Chondrocyte (in vitro differentiated cells): Measurements from ENCODE around the gene SELE. TPM values are rescaled to one million over a fixed set of nuclear protein-coding genes. Genes with fewer than 3 reads are reported as not detected.

Experiments
- DNase-seq: peaks from one replicate; pipeline ENCODE4 v3.0.0; 2021; ENCODE audit warnings: mixed read lengths, low spot score
- H3K27ac Mint-ChIP-seq: one replicate; pipeline ENCODE4 v1.8.0; 2021; ENCODE audit warnings: mild to moderate bottlenecking, moderate library complexity, mixed read lengths; ENCODE audit not compliant: unreplicated experiment
- H3K27me3 Mint-ChIP-seq: 2 replicates; pipeline ENCODE4 v1.8.0; 2021; ENCODE audit warnings: low read depth, mixed read lengths
- H3K36me3 Mint-ChIP-seq: 2 replicates; pipeline ENCODE4 v1.8.0; 2021; ENCODE audit warnings: low read depth, mixed read lengths
- H3K4me1 Mint-ChIP-seq: 2 replicates; pipeline ENCODE4 v1.8.0; 2021; ENCODE audit warnings: low read depth, mild to moderate bottlenecking, mixed read lengths
- H3K4me3 Mint-ChIP-seq: one replicate; pipeline ENCODE4 v1.8.0; 2021; ENCODE audit warnings: mild to moderate bottlenecking, moderate library complexity, mixed read lengths; ENCODE audit not compliant: unreplicated experiment
- H3K9me3 Mint-ChIP-seq: 2 replicates; pipeline ENCODE4 v1.8.0; 2021; ENCODE audit warnings: low read depth, mixed read lengths
- CTCF ChIP-seq: fragments of 200-600 bp; sonication (generic); IDR thresholded peaks from 2 replicates; pipeline ENCODE4 v1.5.0; 2021; ENCODE audit warnings: antibody characterized with exemption, mild to moderate bottlenecking, moderate library complexity
- long read RNA-seq: library from polyadenylated mRNA; stranded (forward); transcript quantifications from one replicate; pipeline ENCODE4 v2.0.0, GENCODE V29; 2021
- total RNA-seq: library from RNA; stranded (reverse); gene quantifications from 3 replicates; pipeline ENCODE4 v1.2.1, GENCODE V29; 2021

The SELE gene
- not detected in 3 replicates for total RNA-seq
- long read RNA-seq = 0 reads

GRCh38 chr1:169733924-169734323 is at the start of gene SELE:
Gene SELE (minus strand): TSS chr1:169734079. CDS start chr1:169733612, 467 bp downstream.
- no peak for TF ChIP-seq CTCF
- Mint-ChIP-seq H3K9me3 (no peaks in the 10 kb centered on the region), H3K27me3 (peaks cover 46% of the 10 kb centered on the region), H3K4me3 (no peak within 1 kb of the TSS), H3K36me3 (no peaks in the 10 kb centered on the region), H3K27ac (no peak within 1 kb of the TSS), H3K4me1 (no peaks in the 10 kb centered on the region)
- DNase-seq = no peak

- Mint-ChIP-seq H3K9me3 (no peaks in the 10 kb centered on the region), H3K27ac (no peak overlapping the region), H3K4me1 (no peaks in the 10 kb centered on the region), H3K27me3 (peaks cover 17% of the 10 kb centered on the region), H3K36me3 (no peaks in the 10 kb centered on the region), H3K4me3 (no peak overlapping the region)
- no peak for TF ChIP-seq CTCF
- DNase-seq = no peak
Measured at GRCh38 chr1:169782596-169782995, 48.7 kb upstream of the SELE start.

GRCh38 chr1:169779970-169780369 is 46.1 kb upstream of the SELE start:
- TF ChIP-seq CTCF = no peak
- H3K27ac Mint-ChIP-seq = no peak overlapping the region
- H3K4me3 Mint-ChIP-seq = no peak overlapping the region
- DNase-seq = no peak
- peaks cover 3% of the 10 kb centered on the region for H3K27me3 Mint-ChIP-seq
- H3K36me3 Mint-ChIP-seq = no peaks in the 10 kb centered on the region
- H3K4me1 Mint-ChIP-seq = no peaks in the 10 kb centered on the region
- H3K9me3 Mint-ChIP-seq = no peaks in the 10 kb centered on the region

GRCh38 chr1:169779150-169779549 is 45.3 kb upstream of the SELE start:
- DNase-seq = no peak
- Mint-ChIP-seq H3K36me3 (no peaks in the 10 kb centered on the region), H3K4me3 (no peak overlapping the region), H3K27me3 (peaks cover 3% of the 10 kb centered on the region), H3K27ac (no peak overlapping the region), H3K9me3 (no peaks in the 10 kb centered on the region), H3K4me1 (no peaks in the 10 kb centered on the region)
- no peak for TF ChIP-seq CTCF

GRCh38 chr1:169776440-169776839 is 42.6 kb upstream of the SELE start:
- H3K4me3 Mint-ChIP-seq = no peak overlapping the region
- peaks cover 15% of the 10 kb centered on the region for H3K27me3 Mint-ChIP-seq
- no peak for TF ChIP-seq CTCF
- no peaks in the 10 kb centered on the region for H3K36me3 Mint-ChIP-seq
- no peak for DNase-seq
- no peaks in the 10 kb centered on the region for H3K4me1 Mint-ChIP-seq
- no peaks in the 10 kb centered on the region for H3K9me3 Mint-ChIP-seq
- no peak overlapping the region for H3K27ac Mint-ChIP-seq
